ENCODE results near the gene PTCH2.

DNA sequence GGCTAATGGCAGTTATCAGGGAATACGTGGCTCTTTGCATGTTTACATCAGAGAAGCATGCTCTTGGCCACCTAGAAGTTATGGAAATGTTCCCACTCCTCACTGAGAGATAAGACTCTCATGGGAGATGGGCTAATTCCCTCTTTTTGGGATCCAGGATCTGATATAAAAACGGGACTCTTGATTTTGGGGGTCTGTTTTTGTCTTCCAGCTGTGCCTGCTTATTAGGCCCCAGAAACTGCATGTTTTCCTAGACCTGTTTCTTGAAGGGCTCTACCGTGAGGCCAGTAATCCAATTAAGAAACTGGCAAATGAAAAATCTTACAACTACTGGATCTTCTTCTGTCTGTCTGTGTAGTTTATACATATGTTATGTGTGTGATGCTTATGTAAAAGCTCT, 47.0 kb upstream of the PTCH2 start:
- TF ChIP-seq, protein P1, sequence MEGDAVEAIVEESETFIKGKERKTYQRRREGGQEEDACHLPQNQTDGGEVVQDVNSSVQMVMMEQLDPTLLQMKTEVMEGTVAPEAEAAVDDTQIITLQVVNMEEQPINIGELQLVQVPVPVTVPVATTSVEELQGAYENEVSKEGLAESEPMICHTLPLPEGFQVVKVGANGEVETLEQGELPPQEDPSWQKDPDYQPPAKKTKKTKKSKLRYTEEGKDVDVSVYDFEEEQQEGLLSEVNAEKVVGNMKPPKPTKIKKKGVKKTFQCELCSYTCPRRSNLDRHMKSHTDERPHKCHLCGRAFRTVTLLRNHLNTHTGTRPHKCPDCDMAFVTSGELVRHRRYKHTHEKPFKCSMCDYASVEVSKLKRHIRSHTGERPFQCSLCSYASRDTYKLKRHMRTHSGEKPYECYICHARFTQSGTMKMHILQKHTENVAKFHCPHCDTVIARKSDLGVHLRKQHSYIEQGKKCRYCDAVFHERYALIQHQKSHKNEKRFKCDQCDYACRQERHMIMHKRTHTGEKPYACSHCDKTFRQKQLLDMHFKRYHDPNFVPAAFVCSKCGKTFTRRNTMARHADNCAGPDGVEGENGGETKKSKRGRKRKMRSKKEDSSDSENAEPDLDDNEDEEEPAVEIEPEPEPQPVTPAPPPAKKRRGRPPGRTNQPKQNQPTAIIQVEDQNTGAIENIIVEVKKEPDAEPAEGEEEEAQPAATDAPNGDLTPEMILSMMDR (IDR thresholded peaks at IDR 0.05): no peak
- TF ChIP-seq EP300 (IDR thresholded peaks at IDR 0.05): no peak
- no peak for TF ChIP-seq POLR2AphosphoS5 (IDR thresholded peaks at IDR 0.05)
- no peak for TF ChIP-seq POLR2A (IDR thresholded peaks at IDR 0.05; ENCODE audit: low read depth)

Data from esophagus muscularis mucosa (tissue), 4 donors.